Sigmoid colon (tissue), 7 donors: ENCODE data around the gene ARL4C. TPM values are rescaled to one million over a fixed set of nuclear protein-coding genes. Genes with fewer than 3 reads are reported as not detected.

Source experiments
- DNase-seq: peaks from one replicate; pipeline ENCODE4 v3.0.0-alpha.2; 2019
- H3K27ac ChIP-seq, 4 donors: fragments of 200-600 bp; sonication (generic); one replicate each; pipeline ENCODE4 v1.5.1; 2016 to 2019; ENCODE audit warnings: mild to moderate bottlenecking in 1 of 4
- H3K27me3 ChIP-seq, 3 donors: fragments of 200-600 bp; sonication (generic); one replicate each; pipeline ENCODE4 v1.5.1; 2019; ENCODE audit warnings: mild to moderate bottlenecking in 1 of 3
- H3K36me3 ChIP-seq, 4 donors: fragments of 200-600 bp; sonication (generic); one replicate each; pipeline ENCODE4 v1.5.1; 2016 to 2019
- H3K4me1 ChIP-seq, 4 donors: fragments of 200-600 bp; sonication (generic); one replicate each; pipeline ENCODE4 v1.5.1; 2017 to 2019
- H3K4me3 ChIP-seq, 4 donors: fragments of 200-600 bp; sonication (generic); one replicate each; pipeline ENCODE4 v1.5.1; 2017 to 2019; ENCODE audit warnings: mild to moderate bottlenecking in 2 of 4, moderate library complexity in 1 of 4
- H3K9me3 ChIP-seq, 4 donors: fragments of 200-600 bp in 3 of 4; sonication (generic) in 3 of 4; one replicate each; pipeline versions ENCODE4 v1.5.1 to v1.6.1; 2013 to 2019
- CTCF ChIP-seq, 4 experiments: fragments of 450-650 bp in 3 of 4; fragments of 200-600 bp in 1 of 4; IDR thresholded peaks; one replicate each; pipeline ENCODE4 v1.5.1; 2016 to 2019; ENCODE audit warnings: antibody characterized with exemption in 4 of 4, mild to moderate bottlenecking in 3 of 4, moderate library complexity in 2 of 4
- EP300 ChIP-seq, 4 donors: sonication (generic); formaldehyde crosslinking; IDR thresholded peaks; one replicate each; pipeline ENCODE4 v1.6.1; 2017; ENCODE audit warnings: antibody characterized with exemption in 4 of 4
- POLR2A ChIP-seq, 2 donors: fragments of 450-650 bp; IDR thresholded peaks; one replicate each; pipeline ENCODE4 v1.6.1; 2016; ENCODE audit warnings: antibody characterized with exemption in 2 of 2, mild to moderate bottlenecking in 2 of 2, moderate library complexity in 2 of 2
- POLR2AphosphoS5 ChIP-seq, 4 donors: sonication (generic); formaldehyde crosslinking; IDR thresholded peaks; one replicate each; pipeline ENCODE4 v1.6.1; 2017; ENCODE audit warnings: antibody characterized with exemption in 4 of 4
- WGBS, 2 donors: extraction: QIAGEN DNeasy Blood & Tissue Kit; methylation state at CpG; one replicate each; pipeline ENCODE4 v1.1.7; 2013; 5-methylcytosine and 5-hydroxymethylcytosine counted together
- intact Hi-C: fragments of 100-400 bp; cut with DNase I; formaldehyde crosslinking; loops from one replicate; pipeline ENCODE4 v1.15.1; 2023
- polyA plus RNA-seq, 3 donors: library from polyadenylated mRNA; stranded (reverse); fragments of 200-250 nt; gene quantifications; one replicate each; pipeline ENCODE4 v1.2.3, GENCODE V29; 2013
- total RNA-seq, 4 donors: library from RNA; depleted of rRNA; stranded (reverse); fragments of >200 nt; gene quantifications; one replicate each; pipeline ENCODE4 v1.1.0, GENCODE V29; 2016
- donor health status: healthy with polysubstance abuse.
- donor health status: Bipolar disorder and iron deficiency.
- donor health status: healthy.

The ARL4C gene
- total and polyA plus RNA-seq, 7 donors: 4.8 to 15.8 (median 8.3) TPM

- H3K27me3 ChIP-seq: no peaks in the 10 kb centered on the region
- no peaks in the 10 kb centered on the region for H3K4me1 ChIP-seq
- 72 to 76% methylated on average over 3 of the region's 3 CpGs for WGBS, 2 donors
- no peaks in the 10 kb centered on the region for H3K9me3 ChIP-seq
- intact Hi-C loops: no loop called here
- H3K36me3 ChIP-seq: no peaks in the 10 kb centered on the region
- no peak overlapping the region for H3K4me3 ChIP-seq
- no peak for TF ChIP-seq POLR2A (IDR thresholded peaks at IDR 0.05)
- no peak for TF ChIP-seq EP300 (IDR thresholded peaks at IDR 0.05)
- no peak for TF ChIP-seq POLR2AphosphoS5 (IDR thresholded peaks at IDR 0.05)
- TF ChIP-seq CTCF (IDR thresholded peaks at IDR 0.05): no peak
- H3K27ac ChIP-seq: no peak overlapping the region
- DNase-seq: no peak
Measured at GRCh38 chr2:234502919-234503285, 6.0 kb upstream of the ARL4C start.

GRCh38 chr2:234502285-234502918 lies 5.5 kb upstream of the ARL4C start:
- Histone ChIP-seq H3K4me3 (no peak overlapping the region), H3K9me3 (no peaks in the 10 kb centered on the region), H3K4me1 (peaks cover 0 to 3% (median under 1%) of the 10 kb centered on the region in 4 donors), H3K27ac (no peak overlapping the region), H3K36me3 (no peaks in the 10 kb centered on the region), H3K27me3 (no peaks in the 10 kb centered on the region)
- WGBS, 2 donors: 61 to 67% methylated on average over 3 of the region's 3 CpGs
- DNase-seq: no peak
- no peak for TF ChIP-seq POLR2A (IDR thresholded peaks at IDR 0.05)
- TF ChIP-seq POLR2AphosphoS5 (IDR thresholded peaks at IDR 0.05): no peak
- TF ChIP-seq EP300 (IDR thresholded peaks at IDR 0.05): no peak
- TF ChIP-seq CTCF (IDR thresholded peaks at IDR 0.05): no peak
- intact Hi-C loops: no loop called here

GRCh38 chr2:234500394-234501006 lies 3.6 kb upstream of the ARL4C start:
- WGBS, 2 donors: 20 to 24% methylated on average over 9 of the region's 9 CpGs
- Histone ChIP-seq H3K4me3 (no peak overlapping the region), H3K36me3 (no peaks in the 10 kb centered on the region), H3K27ac (no peak overlapping the region), H3K27me3 (peaks cover 0 to 2% (median 0%) of the 10 kb centered on the region in 3 donors), H3K4me1 (peaks cover 0 to 14% (median 11%) of the 10 kb centered on the region in 4 donors), H3K9me3 (no peaks in the 10 kb centered on the region)
- intact Hi-C loops: loop anchor here (2.0 kb wide), 1 partner anchor 366 kb away; no protein-coding TSS in a partner anchor
- TF ChIP-seq POLR2AphosphoS5 (IDR thresholded peaks at IDR 0.05): no peak
- TF ChIP-seq EP300 (IDR thresholded peaks at IDR 0.05): no peak
- TF ChIP-seq CTCF (IDR thresholded peaks at IDR 0.05): peak in 3 of 4 experiments; percentile 27 to 38 (median 30)
- TF ChIP-seq POLR2A (IDR thresholded peaks at IDR 0.05): no peak
- no peak for DNase-seq

- Histone ChIP-seq H3K27me3 (peaks cover 0 to 22% (median 3%) of the 10 kb centered on the region in 3 donors), H3K27ac (peak overlapping the region; percentile 78 to 83 (median 80)), H3K4me3 (peak overlapping the region; percentile 40 to 68 (median 64)), H3K36me3 (no peaks in the 10 kb centered on the region), H3K4me1 (peaks cover 0 to 25% (median 22%) of the 10 kb centered on the region in 4 donors), H3K9me3 (no peaks in the 10 kb centered on the region)
- no peak for TF ChIP-seq POLR2A (IDR thresholded peaks at IDR 0.05)
- no peak for TF ChIP-seq CTCF (IDR thresholded peaks at IDR 0.05)
- no peak for TF ChIP-seq EP300 (IDR thresholded peaks at IDR 0.05)
- TF ChIP-seq POLR2AphosphoS5 (IDR thresholded peaks at IDR 0.05): no peak
- intact Hi-C loops: loop anchor here (2.0 to 5.0 kb wide), 2 partner anchors 209 to 520 kb away; no protein-coding TSS in a partner anchor
- 67 to 76% methylated on average over 37 of the region's 37 CpGs for WGBS, 2 donors
- no peak for DNase-seq
Measured at GRCh38 chr2:234497594-234498235, 834 bp upstream of the ARL4C start.
